Right cardiac atrium (tissue), 5 donors: ENCODE data around the gene FMN2. TPM values are rescaled to one million over a fixed set of nuclear protein-coding genes. Genes with fewer than 3 reads are reported as not detected.
"Not testable (repeated sequence)": the region's sequence is repeated elsewhere in the genome, so short reads cannot be mapped to it uniquely, and the experiment has no call there.

Experiments
- ATAC-seq, 2 donors: fragments of 200-7000 bp; cut with Tn5 transposase; one replicate each; pipeline versions ENCODE4 v1.8.0 to v1.9.1; 2020; ENCODE audit warnings: moderate library complexity in 2 of 2, mild to moderate bottlenecking in 1 of 2
- DNase-seq, 3 donors: peaks; one replicate each; pipeline ENCODE4 v3.0.0-alpha.2; 2020
- H3K27ac ChIP-seq: one replicate; pipeline ENCODE4 v1.5.1; 2013; ENCODE audit warnings: mild to moderate bottlenecking, low read length, control low read depth, moderate library complexity
- H3K27me3 ChIP-seq: one replicate; pipeline ENCODE4 v1.6.1; 2013; ENCODE audit not compliant: control insufficient read depth, insufficient read depth
- H3K4me1 ChIP-seq: one replicate; pipeline ENCODE4 v1.6.1; 2013; ENCODE audit warnings: low read length; ENCODE audit not compliant: control insufficient read depth, insufficient read depth
- H3K4me3 ChIP-seq: one replicate; pipeline ENCODE4 v1.5.1; 2013; ENCODE audit warnings: low read length, control low read depth
- H3K9me3 ChIP-seq: one replicate; pipeline ENCODE4 v1.6.1; 2013; ENCODE audit warnings: low read length; ENCODE audit not compliant: control insufficient read depth
- WGBS: extraction: QIAGEN DNeasy Blood & Tissue Kit; methylation state at CpG from one replicate; pipeline ENCODE4 v1.1.7; 2013; 5-methylcytosine and 5-hydroxymethylcytosine counted together
- intact Hi-C, 4 donors: fragments of 100-400 bp; cut with DNase I; formaldehyde crosslinking; loops; one replicate each; pipeline versions ENCODE4 v1.11.0 to v1.14.0; 2022 to 2023
- polyA plus RNA-seq: library from polyadenylated mRNA; stranded (reverse); fragments of 200-250 nt; gene quantifications from one replicate; pipeline ENCODE4 v1.2.3, GENCODE V29; 2013
- total RNA-seq, 4 donors: library from RNA; stranded (reverse); fragmentation: NEBNext Ultra II Directional; extraction: Animal tissue kit (Norgen Biotek cat#: 25700); gene quantifications; one replicate each; pipeline ENCODE4 v1.2.1, GENCODE V29; 2021
- donor health status: healthy with polysubstance abuse.
- donor health status: DM: no; HTN: yes; CAD: no.
- donor health status: DM: no; HTN: no; CAD: no.
- donor health status: DM: no; HTN: yes; CAD: no; lungs with severe emphysema.
- donor health status: DM: yes; HTN: yes; CAD: no.

The FMN2 gene
- total and polyA plus RNA-seq, 5 donors: 0.09 to 0.21 (median 0.16) TPM; not detected in 2

GRCh38 chr1:240409615-240410014 lies 317.9 kb downstream of the FMN2 start:
- DNase-seq (no peak), ATAC-seq (no peak)
- no peak overlapping the region for H3K4me3 ChIP-seq
- H3K27me3 ChIP-seq: no peaks in the 10 kb centered on the region
- no peaks in the 10 kb centered on the region for H3K4me1 ChIP-seq
- intact Hi-C loops: no loop called here
- H3K27ac ChIP-seq: no peak overlapping the region
- no peaks in the 10 kb centered on the region for H3K9me3 ChIP-seq

GRCh38 chr1:240413732-240414131 lies 322.0 kb downstream of the FMN2 start:
- H3K4me3 ChIP-seq: no peak overlapping the region
- no peak overlapping the region for H3K27ac ChIP-seq
- H3K9me3 ChIP-seq: no peaks in the 10 kb centered on the region
- WGBS: 73% methylated on average over 5 of the region's 5 CpGs
- intact Hi-C loops: no loop called here
- H3K27me3 ChIP-seq: no peaks in the 10 kb centered on the region
- DNase-seq (no peak), ATAC-seq (no peak)
- no peaks in the 10 kb centered on the region for H3K4me1 ChIP-seq

- intact Hi-C loops: no loop called here
- H3K4me3 ChIP-seq: no peak overlapping the region
- no peaks in the 10 kb centered on the region for H3K4me1 ChIP-seq
- ATAC-seq (no peak), DNase-seq (no peak)
- no peak overlapping the region for H3K27ac ChIP-seq
- H3K9me3 ChIP-seq: no peaks in the 10 kb centered on the region
- WGBS: 77% methylated on average over 6 of the region's 6 CpGs
- no peaks in the 10 kb centered on the region for H3K27me3 ChIP-seq
These were observed 322.6 kb downstream of the FMN2 start for GRCh38 chr1:240414237-240414636.

- ATAC-seq, H3K27me3 ChIP-seq, H3K4me1 ChIP-seq, H3K27ac ChIP-seq, H3K4me3 ChIP-seq, intact Hi-C loops, DNase-seq, H3K9me3 ChIP-seq: not testable (repeated sequence)
- 89% methylated on average over 1 of the region's 1 CpG for WGBS
These were observed 323.3 kb downstream of the FMN2 start for GRCh38 chr1:240415011-240415410.

GRCh38 chr1:240415532-240415931 lies 323.8 kb downstream of the FMN2 start:
- WGBS: 49% methylated on average over 4 of the region's 4 CpGs
- Histone ChIP-seq H3K4me3 (no peak overlapping the region), H3K4me1 (no peaks in the 10 kb centered on the region), H3K27ac (no peak overlapping the region), H3K27me3 (no peaks in the 10 kb centered on the region), H3K9me3 (no peaks in the 10 kb centered on the region)
- no peak for ATAC-seq
- no peak for DNase-seq
- intact Hi-C loops: no loop called here

GRCh38 chr1:240417317-240417716 lies 325.6 kb downstream of the FMN2 start:
- Histone ChIP-seq H3K4me1 (no peaks in the 10 kb centered on the region), H3K9me3 (no peaks in the 10 kb centered on the region), H3K27ac (no peak overlapping the region), H3K4me3 (no peak overlapping the region), H3K27me3 (no peaks in the 10 kb centered on the region)
- ATAC-seq (no peak), DNase-seq (no peak)
- intact Hi-C loops: no loop called here
- 42% methylated on average over 2 of the region's 2 CpGs for WGBS

- Histone ChIP-seq H3K4me1 (no peaks in the 10 kb centered on the region), H3K4me3 (no peak overlapping the region), H3K27me3 (no peaks in the 10 kb centered on the region), H3K9me3 (no peaks in the 10 kb centered on the region), H3K27ac (no peak overlapping the region)
- ATAC-seq: no peak
- 69% methylated on average over 5 of the region's 5 CpGs for WGBS
- DNase-seq: no peak
- intact Hi-C loops: no loop called here
These were observed 329.1 kb downstream of the FMN2 start for GRCh38 chr1:240420766-240421165.

GRCh38 chr1:240423246-240423924 lies 331.7 kb downstream of the FMN2 start:
- no peaks in the 10 kb centered on the region for H3K9me3 ChIP-seq
- no peak for ATAC-seq
- intact Hi-C loops: no loop called here
- 61% methylated on average over 6 of the region's 6 CpGs for WGBS
- no peak overlapping the region for H3K4me3 ChIP-seq
- no peaks in the 10 kb centered on the region for H3K27me3 ChIP-seq
- H3K27ac ChIP-seq: no peak overlapping the region
- H3K4me1 ChIP-seq: no peaks in the 10 kb centered on the region
- DNase-seq: no peak

GRCh38 chr1:240424740-240425464 lies 333.2 kb downstream of the FMN2 start:
- ATAC-seq: no peak
- intact Hi-C loops: no loop called here

GRCh38 chr1:240426051-240426450 lies 334.4 kb downstream of the FMN2 start:
- WGBS: 77% methylated on average over 2 of the region's 2 CpGs

More at GRCh38 chr1:240424740-240425464, 333.2 kb downstream of the FMN2 start:
- H3K9me3 ChIP-seq: no peaks in the 10 kb centered on the region
- WGBS: 70% methylated on average over 7 of the region's 7 CpGs
- H3K4me1 ChIP-seq: no peaks in the 10 kb centered on the region
- no peak overlapping the region for H3K4me3 ChIP-seq
- DNase-seq: no peak
- H3K27ac ChIP-seq: no peak overlapping the region
- H3K27me3 ChIP-seq: no peaks in the 10 kb centered on the region

GRCh38 chr1:240435996-240436566 lies 344.4 kb downstream of the FMN2 start:
- H3K27ac ChIP-seq: no peak overlapping the region
- no peak overlapping the region for H3K4me3 ChIP-seq
- DNase-seq (no peak), ATAC-seq (no peak)
- WGBS: 81% methylated on average over 9 of the region's 9 CpGs
- no peaks in the 10 kb centered on the region for H3K9me3 ChIP-seq
- H3K4me1 ChIP-seq: no peaks in the 10 kb centered on the region
- H3K27me3 ChIP-seq: no peaks in the 10 kb centered on the region
- intact Hi-C loops: no loop called here

More at GRCh38 chr1:240426051-240426450, 334.4 kb downstream of the FMN2 start:
- no peaks in the 10 kb centered on the region for H3K9me3 ChIP-seq
- H3K4me3 ChIP-seq: no peak overlapping the region
- intact Hi-C loops: no loop called here
- no peaks in the 10 kb centered on the region for H3K4me1 ChIP-seq
- DNase-seq: no peak
- no peak overlapping the region for H3K27ac ChIP-seq
- no peak for ATAC-seq
- no peaks in the 10 kb centered on the region for H3K27me3 ChIP-seq
